Mucosa of stomach (tissue), 1 donor: ENCODE data around the gene RERE.

ENCODE experiments used
- H3K27me3 ChIP-seq: one replicate; pipeline ENCODE4 v1.7.0; 2013; ENCODE audit warnings: mild to moderate bottlenecking, low read length; ENCODE audit not compliant: control insufficient read depth, insufficient read depth
- H3K36me3 ChIP-seq: one replicate; pipeline ENCODE4 v1.7.0; 2013; ENCODE audit warnings: low read length; ENCODE audit not compliant: control insufficient read depth, insufficient read depth
- H3K4me1 ChIP-seq: one replicate; pipeline ENCODE4 v1.7.0; 2013; ENCODE audit warnings: mild to moderate bottlenecking, low read length; ENCODE audit not compliant: control insufficient read depth, insufficient read depth
- H3K4me3 ChIP-seq: one replicate; pipeline ENCODE4 v1.7.0; 2013; ENCODE audit warnings: low read length
- H3K9ac ChIP-seq: one replicate; pipeline ENCODE4 v1.7.0; 2013; ENCODE audit warnings: mild to moderate bottlenecking, low read length, moderate library complexity
- H3K9me3 ChIP-seq: one replicate; pipeline ENCODE4 v1.7.0; 2013; ENCODE audit warnings: mild to moderate bottlenecking, low read length, moderate library complexity; ENCODE audit not compliant: control insufficient read depth
- donor health status: Pancreatic carcinoma.

Gene RERE

GRCh38 chr1:8358241-8358896 lies 459.1 kb downstream of the RERE start:
- H3K4me3 ChIP-seq = no peak overlapping the region
- peaks cover 25% of the 10 kb centered on the region for H3K36me3 ChIP-seq
- H3K9me3 ChIP-seq = no peaks in the 10 kb centered on the region
- no peak overlapping the region for H3K9ac ChIP-seq
- H3K27me3 ChIP-seq = no peaks in the 10 kb centered on the region
- H3K4me1 ChIP-seq = no peaks in the 10 kb centered on the region

GRCh38 chr1:8357329-8358101 lies 459.9 kb downstream of the RERE start:
- no peak overlapping the region for H3K9ac ChIP-seq
- H3K27me3 ChIP-seq = no peaks in the 10 kb centered on the region
- H3K9me3 ChIP-seq = no peaks in the 10 kb centered on the region
- peaks cover 25% of the 10 kb centered on the region for H3K36me3 ChIP-seq
- no peak overlapping the region for H3K4me3 ChIP-seq
- H3K4me1 ChIP-seq = peaks cover 1% of the 10 kb centered on the region

GRCh38 chr1:8356256-8357209 lies 460.9 kb downstream of the RERE start:
- Histone ChIP-seq H3K9ac (no peak overlapping the region), H3K27me3 (no peaks in the 10 kb centered on the region), H3K4me1 (peaks cover 4% of the 10 kb centered on the region), H3K9me3 (no peaks in the 10 kb centered on the region), H3K4me3 (no peak overlapping the region), H3K36me3 (peaks cover 17% of the 10 kb centered on the region)

- Histone ChIP-seq H3K9me3 (no peaks in the 10 kb centered on the region), H3K36me3 (peaks cover 15% of the 10 kb centered on the region), H3K4me3 (no peak overlapping the region), H3K27me3 (no peaks in the 10 kb centered on the region), H3K4me1 (peaks cover 4% of the 10 kb centered on the region), H3K9ac (no peak overlapping the region)
These were observed 461.8 kb downstream of the RERE start for GRCh38 chr1:8355439-8356255.

- H3K9ac ChIP-seq = no peak overlapping the region
- H3K9me3 ChIP-seq = no peaks in the 10 kb centered on the region
- H3K4me1 ChIP-seq = peaks cover 10% of the 10 kb centered on the region
- H3K36me3 ChIP-seq = peaks cover 15% of the 10 kb centered on the region
- no peaks in the 10 kb centered on the region for H3K27me3 ChIP-seq
- H3K4me3 ChIP-seq = no peak overlapping the region
These were observed 463.4 kb downstream of the RERE start for GRCh38 chr1:8354038-8354437.

- peaks cover 14% of the 10 kb centered on the region for H3K36me3 ChIP-seq
- H3K9ac ChIP-seq = no peak overlapping the region
- H3K27me3 ChIP-seq = peaks cover 2% of the 10 kb centered on the region
- no peaks in the 10 kb centered on the region for H3K9me3 ChIP-seq
- H3K4me1 ChIP-seq = peaks cover 10% of the 10 kb centered on the region
- H3K4me3 ChIP-seq = no peak overlapping the region
These were observed 464.3 kb downstream of the RERE start for GRCh38 chr1:8352886-8353785.

- Histone ChIP-seq H3K9me3 (no peaks in the 10 kb centered on the region), H3K9ac (no peak overlapping the region), H3K4me1 (peaks cover 10% of the 10 kb centered on the region), H3K27me3 (peaks cover 4% of the 10 kb centered on the region), H3K36me3 (peaks cover 7% of the 10 kb centered on the region), H3K4me3 (no peak overlapping the region)
These were observed 465.0 kb downstream of the RERE start for GRCh38 chr1:8352471-8352845.

GRCh38 chr1:8351693-8352470 lies 465.6 kb downstream of the RERE start:
- H3K4me1 ChIP-seq = peaks cover 10% of the 10 kb centered on the region
- no peak overlapping the region for H3K9ac ChIP-seq
- H3K36me3 ChIP-seq = peaks cover 4% of the 10 kb centered on the region
- H3K27me3 ChIP-seq = peaks cover 4% of the 10 kb centered on the region
- no peak overlapping the region for H3K4me3 ChIP-seq
- H3K9me3 ChIP-seq = no peaks in the 10 kb centered on the region

GRCh38 chr1:8350914-8351684 lies 466.3 kb downstream of the RERE start:
- peaks cover 10% of the 10 kb centered on the region for H3K4me1 ChIP-seq

GRCh38 chr1:8349961-8350360 lies 467.5 kb downstream of the RERE start:
- H3K36me3 ChIP-seq = no peaks in the 10 kb centered on the region
- H3K9me3 ChIP-seq = no peaks in the 10 kb centered on the region
- H3K4me1 ChIP-seq = peaks cover 10% of the 10 kb centered on the region
- H3K9ac ChIP-seq = no peak overlapping the region
- H3K4me3 ChIP-seq = no peak overlapping the region
- peaks cover 4% of the 10 kb centered on the region for H3K27me3 ChIP-seq

More at GRCh38 chr1:8350914-8351684, 466.3 kb downstream of the RERE start:
- Histone ChIP-seq H3K4me3 (no peak overlapping the region), H3K9me3 (no peaks in the 10 kb centered on the region), H3K27me3 (peaks cover 4% of the 10 kb centered on the region), H3K36me3 (peaks cover 4% of the 10 kb centered on the region), H3K9ac (no peak overlapping the region)
